H1 (cell line): ENCODE results near the gene SLC38A5. TPM values are rescaled to one million over a fixed set of nuclear protein-coding genes. Genes with fewer than 3 reads are reported as not detected.

ENCODE experiments used
- BACH1 ChIP-seq: IDR thresholded peaks from 2 replicates; pipeline ENCODE4 v1.6.1; 2012; ENCODE audit warnings: low read length, improper control_type of control experiment
- BRCA1 ChIP-seq: IDR thresholded peaks from 2 replicates; pipeline ENCODE4 v1.6.1; 2012; ENCODE audit warnings: low read depth, low read length, improper control_type of control experiment
- CREB1 ChIP-seq: IDR thresholded peaks from 2 replicates; pipeline ENCODE4 v1.6.1; 2012; ENCODE audit warnings: inconsistent platforms
- HDAC2 ChIP-seq, 2 experiments: fragments of 300-600 bp in 1 of 2; sonication (generic) in 1 of 2; IDR thresholded peaks; 2 replicates each; pipeline ENCODE4 v1.6.1; 2011 to 2012; ENCODE audit warnings: low read depth in 2 of 2, low read length in 2 of 2, mild to moderate bottlenecking in 2 of 2, moderate library complexity in 2 of 2, borderline replicate concordance in 1 of 2, inconsistent platforms in 1 of 2
- JUND ChIP-seq: IDR thresholded peaks from 2 replicates; pipeline ENCODE4 v1.6.1; 2011; ENCODE audit warnings: mild to moderate bottlenecking, improper control_type of control experiment, low read length
- MAX ChIP-seq: IDR thresholded peaks from 2 replicates; pipeline ENCODE4 v1.6.1; 2012; ENCODE audit warnings: inconsistent platforms
- POLR2A ChIP-seq, 2 experiments: IDR thresholded peaks; 1 replicate in 1 of 2; 2 replicates in 1 of 2; pipeline ENCODE4 v1.6.1; 2011; ENCODE audit warnings: low read depth in 2 of 2, low read length in 2 of 2, mild to moderate bottlenecking in 2 of 2; ENCODE audit errors: control extremely low read depth in 1 of 2
- POLR2AphosphoS5 ChIP-seq: IDR thresholded peaks from 2 replicates; pipeline ENCODE4 v1.6.1; 2011; ENCODE audit warnings: low read depth, low read length
- TCF12 ChIP-seq: IDR thresholded peaks from 2 replicates; pipeline ENCODE4 v1.6.1; 2011; ENCODE audit warnings: low read depth, mild to moderate bottlenecking, low read length
- ZNF274 ChIP-seq: IDR thresholded peaks from 2 replicates; pipeline ENCODE4 v1.7.0; 2012; ENCODE audit warnings: low read length, borderline replicate concordance; ENCODE audit errors: extremely low read depth
- polyA plus RNA-seq, 7 experiments: library from polyadenylated mRNA; depleted of rRNA in 3 of 7; stranded (reverse) in 5 of 7; unstranded in 2 of 7; fragments of >200 nt in 5 of 7; fragments of 200-250 nt in 2 of 7; gene quantifications; 1 replicate in 5 of 7; 2 replicates in 1 of 7; 4 replicates in 1 of 7; pipeline versions ENCODE4 v1.2.1 to v1.2.3, GENCODE V29; 2011 to 2013; ENCODE audit warnings: missing spikeins in 2 of 7, mixed read lengths in 2 of 7
- total RNA-seq: library from RNA; stranded (reverse); fragmentation: NEBNext Ultra II Directional; extraction: Animal tissue kit (Norgen Biotek cat#: 25700); gene quantifications from 2 replicates; pipeline ENCODE4 v1.2.1, GENCODE V29; 2021
- TF ChIP-seq, protein P1 (sequence below): fragments of 300-600 bp; sonication (generic); IDR thresholded peaks from 2 replicates; pipeline ENCODE4 v1.7.1; 2012; ENCODE audit warnings: low read length, moderate library complexity, mild to moderate bottlenecking, inconsistent platforms; ENCODE audit not compliant: insufficient replicate concordance

SLC38A5 gene
- total and polyA plus RNA-seq, 2 of the 8 experiments (the other 6 are each of a cell fraction or from before 2014, with no cell fraction given) = 70.9 to 106 TPM

- TF ChIP-seq, protein P1, sequence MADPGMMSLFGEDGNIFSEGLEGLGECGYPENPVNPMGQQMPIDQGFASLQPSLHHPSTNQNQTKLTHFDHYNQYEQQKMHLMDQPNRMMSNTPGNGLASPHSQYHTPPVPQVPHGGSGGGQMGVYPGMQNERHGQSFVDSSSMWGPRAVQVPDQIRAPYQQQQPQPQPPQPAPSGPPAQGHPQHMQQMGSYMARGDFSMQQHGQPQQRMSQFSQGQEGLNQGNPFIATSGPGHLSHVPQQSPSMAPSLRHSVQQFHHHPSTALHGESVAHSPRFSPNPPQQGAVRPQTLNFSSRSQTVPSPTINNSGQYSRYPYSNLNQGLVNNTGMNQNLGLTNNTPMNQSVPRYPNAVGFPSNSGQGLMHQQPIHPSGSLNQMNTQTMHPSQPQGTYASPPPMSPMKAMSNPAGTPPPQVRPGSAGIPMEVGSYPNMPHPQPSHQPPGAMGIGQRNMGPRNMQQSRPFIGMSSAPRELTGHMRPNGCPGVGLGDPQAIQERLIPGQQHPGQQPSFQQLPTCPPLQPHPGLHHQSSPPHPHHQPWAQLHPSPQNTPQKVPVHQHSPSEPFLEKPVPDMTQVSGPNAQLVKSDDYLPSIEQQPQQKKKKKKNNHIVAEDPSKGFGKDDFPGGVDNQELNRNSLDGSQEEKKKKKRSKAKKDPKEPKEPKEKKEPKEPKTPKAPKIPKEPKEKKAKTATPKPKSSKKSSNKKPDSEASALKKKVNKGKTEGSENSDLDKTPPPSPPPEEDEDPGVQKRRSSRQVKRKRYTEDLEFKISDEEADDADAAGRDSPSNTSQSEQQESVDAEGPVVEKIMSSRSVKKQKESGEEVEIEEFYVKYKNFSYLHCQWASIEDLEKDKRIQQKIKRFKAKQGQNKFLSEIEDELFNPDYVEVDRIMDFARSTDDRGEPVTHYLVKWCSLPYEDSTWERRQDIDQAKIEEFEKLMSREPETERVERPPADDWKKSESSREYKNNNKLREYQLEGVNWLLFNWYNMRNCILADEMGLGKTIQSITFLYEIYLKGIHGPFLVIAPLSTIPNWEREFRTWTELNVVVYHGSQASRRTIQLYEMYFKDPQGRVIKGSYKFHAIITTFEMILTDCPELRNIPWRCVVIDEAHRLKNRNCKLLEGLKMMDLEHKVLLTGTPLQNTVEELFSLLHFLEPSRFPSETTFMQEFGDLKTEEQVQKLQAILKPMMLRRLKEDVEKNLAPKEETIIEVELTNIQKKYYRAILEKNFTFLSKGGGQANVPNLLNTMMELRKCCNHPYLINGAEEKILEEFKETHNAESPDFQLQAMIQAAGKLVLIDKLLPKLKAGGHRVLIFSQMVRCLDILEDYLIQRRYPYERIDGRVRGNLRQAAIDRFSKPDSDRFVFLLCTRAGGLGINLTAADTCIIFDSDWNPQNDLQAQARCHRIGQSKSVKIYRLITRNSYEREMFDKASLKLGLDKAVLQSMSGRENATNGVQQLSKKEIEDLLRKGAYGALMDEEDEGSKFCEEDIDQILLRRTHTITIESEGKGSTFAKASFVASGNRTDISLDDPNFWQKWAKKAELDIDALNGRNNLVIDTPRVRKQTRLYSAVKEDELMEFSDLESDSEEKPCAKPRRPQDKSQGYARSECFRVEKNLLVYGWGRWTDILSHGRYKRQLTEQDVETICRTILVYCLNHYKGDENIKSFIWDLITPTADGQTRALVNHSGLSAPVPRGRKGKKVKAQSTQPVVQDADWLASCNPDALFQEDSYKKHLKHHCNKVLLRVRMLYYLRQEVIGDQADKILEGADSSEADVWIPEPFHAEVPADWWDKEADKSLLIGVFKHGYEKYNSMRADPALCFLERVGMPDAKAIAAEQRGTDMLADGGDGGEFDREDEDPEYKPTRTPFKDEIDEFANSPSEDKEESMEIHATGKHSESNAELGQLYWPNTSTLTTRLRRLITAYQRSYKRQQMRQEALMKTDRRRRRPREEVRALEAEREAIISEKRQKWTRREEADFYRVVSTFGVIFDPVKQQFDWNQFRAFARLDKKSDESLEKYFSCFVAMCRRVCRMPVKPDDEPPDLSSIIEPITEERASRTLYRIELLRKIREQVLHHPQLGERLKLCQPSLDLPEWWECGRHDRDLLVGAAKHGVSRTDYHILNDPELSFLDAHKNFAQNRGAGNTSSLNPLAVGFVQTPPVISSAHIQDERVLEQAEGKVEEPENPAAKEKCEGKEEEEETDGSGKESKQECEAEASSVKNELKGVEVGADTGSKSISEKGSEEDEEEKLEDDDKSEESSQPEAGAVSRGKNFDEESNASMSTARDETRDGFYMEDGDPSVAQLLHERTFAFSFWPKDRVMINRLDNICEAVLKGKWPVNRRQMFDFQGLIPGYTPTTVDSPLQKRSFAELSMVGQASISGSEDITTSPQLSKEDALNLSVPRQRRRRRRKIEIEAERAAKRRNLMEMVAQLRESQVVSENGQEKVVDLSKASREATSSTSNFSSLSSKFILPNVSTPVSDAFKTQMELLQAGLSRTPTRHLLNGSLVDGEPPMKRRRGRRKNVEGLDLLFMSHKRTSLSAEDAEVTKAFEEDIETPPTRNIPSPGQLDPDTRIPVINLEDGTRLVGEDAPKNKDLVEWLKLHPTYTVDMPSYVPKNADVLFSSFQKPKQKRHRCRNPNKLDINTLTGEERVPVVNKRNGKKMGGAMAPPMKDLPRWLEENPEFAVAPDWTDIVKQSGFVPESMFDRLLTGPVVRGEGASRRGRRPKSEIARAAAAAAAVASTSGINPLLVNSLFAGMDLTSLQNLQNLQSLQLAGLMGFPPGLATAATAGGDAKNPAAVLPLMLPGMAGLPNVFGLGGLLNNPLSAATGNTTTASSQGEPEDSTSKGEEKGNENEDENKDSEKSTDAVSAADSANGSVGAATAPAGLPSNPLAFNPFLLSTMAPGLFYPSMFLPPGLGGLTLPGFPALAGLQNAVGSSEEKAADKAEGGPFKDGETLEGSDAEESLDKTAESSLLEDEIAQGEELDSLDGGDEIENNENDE = no peak
- no peak for TF ChIP-seq POLR2AphosphoS5
- no peak for TF ChIP-seq POLR2A (IDR thresholded peaks at IDR 0.05; ENCODE audit: control extremely low read depth in 1 of 2, low read depth in 2 of 2, low read length in 2 of 2)
- TF ChIP-seq HDAC2 (IDR thresholded peaks at IDR 0.05; ENCODE audit: borderline replicate concordance in 1 of 2, low read depth in 2 of 2, low read length in 2 of 2) = no peak
- no peak for TF ChIP-seq BRCA1
- TF ChIP-seq BACH1 = no peak
- no peak for TF ChIP-seq TCF12
- no peak for TF ChIP-seq ZNF274
- TF ChIP-seq CREB1 = no peak
- TF ChIP-seq JUND = no peak
- TF ChIP-seq MAX = no peak
These were observed 27.8 kb upstream of the SLC38A5 start (continued) for GRCh38 chrX:48497871-48498270.
